NB4 (cell line): ENCODE results near the gene NAT14.

ENCODE experiments used
- CTCF ChIP-seq: IDR thresholded peaks from one replicate; pipeline ENCODE4 v1.5.1; 2012; ENCODE audit warnings: low read depth, low read length
- MYC ChIP-seq: IDR thresholded peaks from 2 replicates; pipeline ENCODE4 v1.6.1; 2011; ENCODE audit warnings: low read depth, low read length

- TF ChIP-seq MYC (no peak), CTCF (no peak)
Measured at GRCh38 chr19:55485439-55486011, 537 bp downstream of the NAT14 start.
